GM06990 (cell line): ENCODE data around the gene CHML.

Experiments
- DNase-seq: peaks from one replicate; pipeline ENCODE4 v3.0.0-alpha.2; 2011; ENCODE audit not compliant: insufficient read length; ENCODE audit errors: extremely low read depth
- H3K27me3 ChIP-seq: replicated peaks from 2 replicates; pipeline ENCODE4 v1.6.0; 2011; ENCODE audit warnings: low read length; ENCODE audit not compliant: control insufficient read depth, insufficient read depth
- H3K36me3 ChIP-seq: 2 replicates; pipeline ENCODE4 v1.5.1; 2011; ENCODE audit warnings: low read length; ENCODE audit not compliant: control insufficient read depth, insufficient read depth
- H3K4me3 ChIP-seq: replicated peaks from 2 replicates; pipeline ENCODE4 v1.5.1; 2011; ENCODE audit warnings: low read depth, mild to moderate bottlenecking, control low read depth, low read length
- CTCF ChIP-seq: IDR thresholded peaks from 2 replicates; pipeline ENCODE4 v1.5.1; 2011; ENCODE audit warnings: low read length, control low read depth, mild to moderate bottlenecking, inconsistent platforms; ENCODE audit not compliant: insufficient read depth, poor library complexity, severe bottlenecking

Gene CHML

GRCh38 chr1:241591736-241592135 lies 48.4 kb downstream of the CHML start:
- no peaks in the 10 kb centered on the region for H3K27me3 ChIP-seq
- H3K36me3 ChIP-seq: peaks cover 2% of the 10 kb centered on the region
- DNase-seq: no peak
- no peak for TF ChIP-seq CTCF
- no peak overlapping the region for H3K4me3 ChIP-seq

DNA sequence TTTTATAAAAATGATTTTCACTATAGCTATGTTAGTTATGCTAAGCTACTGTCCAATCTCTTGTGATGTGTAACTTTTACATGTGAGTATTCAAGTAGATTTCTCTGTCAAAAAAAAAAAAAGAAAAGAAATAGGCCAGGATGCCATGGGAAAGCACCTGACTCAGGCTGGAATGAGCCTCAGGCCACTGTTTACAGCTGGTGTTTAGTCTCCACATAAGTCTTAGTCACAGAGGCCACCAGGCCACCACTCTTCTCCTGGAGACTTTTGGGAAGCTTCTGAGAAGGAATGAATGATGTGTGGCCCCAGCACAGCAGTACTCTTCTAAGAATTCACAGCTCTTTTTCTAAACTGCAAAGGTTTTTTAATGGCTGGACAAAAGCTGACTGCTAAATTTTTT lies 48.9 kb downstream of the CHML start:
- H3K4me3 ChIP-seq: no peak overlapping the region
- DNase-seq: no peak
- H3K36me3 ChIP-seq: peaks cover 2% of the 10 kb centered on the region
- TF ChIP-seq CTCF: no peak
- no peaks in the 10 kb centered on the region for H3K27me3 ChIP-seq

GRCh38 chr1:241590719-241591118 lies 49.5 kb downstream of the CHML start:
- H3K27me3 ChIP-seq: no peaks in the 10 kb centered on the region
- TF ChIP-seq CTCF: no peak
- DNase-seq: no peak
- peaks cover 2% of the 10 kb centered on the region for H3K36me3 ChIP-seq
- H3K4me3 ChIP-seq: no peak overlapping the region
